ENCODE results near the gene WNK1. TPM values are rescaled to one million over a fixed set of nuclear protein-coding genes. Genes with fewer than 3 reads are reported as not detected.

Gene WNK1
- polyA plus RNA-seq, 3 donors, result 8.7 to 57.2 (median 20.9) TPM

DNA sequence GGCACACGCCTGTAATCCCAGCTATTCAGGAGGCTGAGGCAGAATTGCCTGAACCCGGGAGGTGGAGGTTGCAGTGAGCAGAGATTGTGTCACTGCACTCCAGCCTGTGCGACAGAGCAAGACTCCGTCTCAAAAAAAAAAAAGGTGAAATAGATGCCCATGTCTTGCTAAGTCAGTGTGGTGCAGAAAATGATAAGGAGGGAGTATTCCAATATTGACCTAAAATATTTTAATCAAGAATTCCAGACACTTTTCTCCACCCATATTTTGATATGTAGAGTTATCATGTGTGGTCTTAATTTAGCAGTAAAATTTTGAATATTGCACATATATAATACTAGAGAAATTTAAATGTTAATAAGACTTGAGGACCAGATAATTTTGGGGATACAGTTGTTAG, 57.7 kb downstream of the WNK1 start:
- Histone ChIP-seq H3K9me3 (replicated peaks in 1 of 2; ENCODE audit: control insufficient read depth in 1 of 2, insufficient read depth in 1 of 2, low read length in 2 of 2) (no peaks in the 10 kb centered on the region), H2AFZ (ENCODE audit: insufficient read depth, low read depth, low read length, poor library complexity, severe bottlenecking) (no peak overlapping the region), H4K20me1 (ENCODE audit: insufficient read depth, low read length) (peaks cover 100% of the 10 kb centered on the region), H3K9ac (ENCODE audit: insufficient read depth, low read length, poor library complexity, severe bottlenecking) (no peak overlapping the region), H3K27ac (ENCODE audit: low read depth in 1 of 2, low read length in 2 of 2) (no peak overlapping the region), H3K27me3 (ENCODE audit: control insufficient read depth in 2 of 2, insufficient read depth in 2 of 2, low read length in 2 of 2) (no peaks in the 10 kb centered on the region), H3K4me1 (ENCODE audit: control insufficient read depth in 1 of 2, insufficient read depth in 2 of 2, low read length in 2 of 2) (peaks cover 28 to 37% of the 10 kb centered on the region in 2 donors), H3K79me2 (ENCODE audit: insufficient read depth, low read length) (peaks cover 94% of the 10 kb centered on the region), H3K4me2 (replicated peaks; ENCODE audit: extremely low read depth, low read length, poor library complexity, severe bottlenecking) (no peak overlapping the region), H3K36me3 (replicated peaks in 1 of 2; ENCODE audit: control insufficient read depth in 1 of 2, insufficient read depth in 2 of 2, low read length in 2 of 2) (peaks cover 4 to 7% of the 10 kb centered on the region in 2 donors), H3K4me3 (replicated peaks in 1 of 3; ENCODE audit: low read depth in 2 of 3, low read length in 3 of 3) (no peak overlapping the region)
- TF ChIP-seq, protein P1, sequence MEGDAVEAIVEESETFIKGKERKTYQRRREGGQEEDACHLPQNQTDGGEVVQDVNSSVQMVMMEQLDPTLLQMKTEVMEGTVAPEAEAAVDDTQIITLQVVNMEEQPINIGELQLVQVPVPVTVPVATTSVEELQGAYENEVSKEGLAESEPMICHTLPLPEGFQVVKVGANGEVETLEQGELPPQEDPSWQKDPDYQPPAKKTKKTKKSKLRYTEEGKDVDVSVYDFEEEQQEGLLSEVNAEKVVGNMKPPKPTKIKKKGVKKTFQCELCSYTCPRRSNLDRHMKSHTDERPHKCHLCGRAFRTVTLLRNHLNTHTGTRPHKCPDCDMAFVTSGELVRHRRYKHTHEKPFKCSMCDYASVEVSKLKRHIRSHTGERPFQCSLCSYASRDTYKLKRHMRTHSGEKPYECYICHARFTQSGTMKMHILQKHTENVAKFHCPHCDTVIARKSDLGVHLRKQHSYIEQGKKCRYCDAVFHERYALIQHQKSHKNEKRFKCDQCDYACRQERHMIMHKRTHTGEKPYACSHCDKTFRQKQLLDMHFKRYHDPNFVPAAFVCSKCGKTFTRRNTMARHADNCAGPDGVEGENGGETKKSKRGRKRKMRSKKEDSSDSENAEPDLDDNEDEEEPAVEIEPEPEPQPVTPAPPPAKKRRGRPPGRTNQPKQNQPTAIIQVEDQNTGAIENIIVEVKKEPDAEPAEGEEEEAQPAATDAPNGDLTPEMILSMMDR (IDR thresholded peaks at IDR 0.05), result no peak
- no peaks in the 10 kb centered on the region for H3K9me3 Mint-ChIP-seq
- no peak overlapping the region for H3K27ac Mint-ChIP-seq
- WGBS (ENCODE audit: insufficient coverage), result no CpG with 5 or more reads among the region's 4 CpGs
- DNase-seq, result no peak
- H3K4me3 Mint-ChIP-seq, result no peak overlapping the region
- intact Hi-C loops (cut with micrococcal nuclease), result loop anchor here (5.0 to 10.0 kb wide), 2 partner anchors 58 to 775 kb away; partner anchors contain the start of gene WNK1 (in 1 of the 2)
- H3K4me1 Mint-ChIP-seq, result peaks cover 35% of the 10 kb centered on the region
- no peaks in the 10 kb centered on the region for H3K27me3 Mint-ChIP-seq (ENCODE audit: low read depth in 3 of 3)
- peaks cover 3 to 14% of the 10 kb centered on the region in 2 donors for H3K36me3 Mint-ChIP-seq

DNA sequence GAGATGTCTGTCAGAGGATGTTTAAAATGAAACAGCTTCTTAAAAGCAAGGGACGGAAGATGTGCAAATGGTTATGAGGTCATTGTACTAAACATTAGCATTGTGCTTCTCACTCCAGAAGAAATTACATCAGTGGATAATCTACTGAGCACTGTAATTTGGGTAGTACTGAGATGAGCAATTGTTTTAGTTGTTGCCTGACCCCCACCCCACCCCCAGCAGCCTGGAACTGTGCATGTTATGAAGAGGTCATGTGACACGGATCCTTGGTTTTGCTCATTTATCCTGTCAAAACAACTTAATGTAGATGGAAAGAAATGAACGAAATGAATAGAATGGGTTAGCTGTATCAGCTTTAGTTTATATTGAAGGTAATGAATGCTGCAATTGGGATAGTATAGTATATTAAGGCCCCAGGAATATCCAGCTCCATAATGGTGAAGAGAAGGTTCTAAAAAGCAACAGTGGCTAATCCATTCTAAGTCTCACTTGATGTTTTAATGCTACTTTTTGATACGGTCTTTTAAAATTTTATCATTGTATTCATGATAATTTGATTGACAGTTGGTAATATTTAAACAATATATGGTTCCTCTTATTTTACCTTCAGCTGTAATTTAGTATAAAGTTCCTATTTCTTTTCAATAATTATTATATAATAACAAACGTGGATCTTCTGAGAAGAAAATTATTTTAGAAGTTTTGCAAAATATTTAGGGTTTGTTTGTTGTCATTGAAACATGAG, 58.5 kb downstream of the WNK1 start:
- Mint-ChIP-seq H3K36me3 (peaks cover 7 to 14% of the 10 kb centered on the region in 2 donors), H3K27me3 (ENCODE audit: low read depth in 3 of 3) (no peaks in the 10 kb centered on the region), H3K9me3 (no peaks in the 10 kb centered on the region), H3K4me1 (peaks cover 31% of the 10 kb centered on the region), H3K27ac (peak overlapping the region in 2 of 7 donors; percentile 37 to 39), H3K4me3 (no peak overlapping the region)
- no peaks in the 10 kb centered on the region for H3K9me3 ChIP-seq (replicated peaks in 1 of 2; ENCODE audit: control insufficient read depth in 1 of 2, insufficient read depth in 1 of 2, low read length in 2 of 2)
- no CpG with 5 or more reads among the region's 5 CpGs for WGBS (ENCODE audit: insufficient coverage)
- H3K27me3 ChIP-seq (ENCODE audit: control insufficient read depth in 2 of 2, insufficient read depth in 2 of 2, low read length in 2 of 2), result no peaks in the 10 kb centered on the region
- no peak for DNase-seq
- peaks cover 100% of the 10 kb centered on the region for H4K20me1 ChIP-seq (ENCODE audit: insufficient read depth, low read length)
- intact Hi-C loops (cut with micrococcal nuclease), result loop anchor here (5.0 to 10.0 kb wide), 2 partner anchors 59 to 774 kb away; partner anchors contain the start of gene WNK1 (in 1 of the 2)
- H3K4me3 ChIP-seq (replicated peaks in 1 of 3; ENCODE audit: low read depth in 2 of 3, low read length in 3 of 3), result no peak overlapping the region
- H3K4me1 ChIP-seq (ENCODE audit: control insufficient read depth in 1 of 2, insufficient read depth in 2 of 2, low read length in 2 of 2), result peaks cover 26 to 31% of the 10 kb centered on the region in 2 donors
- peaks cover 10 to 11% of the 10 kb centered on the region in 2 donors for H3K36me3 ChIP-seq (replicated peaks in 1 of 2; ENCODE audit: control insufficient read depth in 1 of 2, insufficient read depth in 2 of 2, low read length in 2 of 2)
- no peak overlapping the region for H3K9ac ChIP-seq (ENCODE audit: insufficient read depth, low read length, poor library complexity, severe bottlenecking)
- H2AFZ ChIP-seq (ENCODE audit: insufficient read depth, low read depth, low read length, poor library complexity, severe bottlenecking), result no peak overlapping the region
- no peak overlapping the region for H3K27ac ChIP-seq (ENCODE audit: low read depth in 1 of 2, low read length in 2 of 2)
- H3K4me2 ChIP-seq (replicated peaks; ENCODE audit: extremely low read depth, low read length, poor library complexity, severe bottlenecking), result no peak overlapping the region
- peaks cover 94% of the 10 kb centered on the region for H3K79me2 ChIP-seq (ENCODE audit: insufficient read depth, low read length)
- TF ChIP-seq, protein P1 (IDR thresholded peaks at IDR 0.05), result no peak
